Inferior parietal cortex (tissue), 1 donor: ENCODE data around the gene KRT17.
"Not testable (repeated sequence)": the region's sequence is repeated elsewhere in the genome, so short reads cannot be mapped to it uniquely, and the experiment has no call there.

Experiments used
- DNase-seq: peaks from one replicate; pipeline ENCODE4 v3.0.0-alpha.2; 2016; ENCODE audit errors: extremely low spot score

Gene KRT17

DNA sequence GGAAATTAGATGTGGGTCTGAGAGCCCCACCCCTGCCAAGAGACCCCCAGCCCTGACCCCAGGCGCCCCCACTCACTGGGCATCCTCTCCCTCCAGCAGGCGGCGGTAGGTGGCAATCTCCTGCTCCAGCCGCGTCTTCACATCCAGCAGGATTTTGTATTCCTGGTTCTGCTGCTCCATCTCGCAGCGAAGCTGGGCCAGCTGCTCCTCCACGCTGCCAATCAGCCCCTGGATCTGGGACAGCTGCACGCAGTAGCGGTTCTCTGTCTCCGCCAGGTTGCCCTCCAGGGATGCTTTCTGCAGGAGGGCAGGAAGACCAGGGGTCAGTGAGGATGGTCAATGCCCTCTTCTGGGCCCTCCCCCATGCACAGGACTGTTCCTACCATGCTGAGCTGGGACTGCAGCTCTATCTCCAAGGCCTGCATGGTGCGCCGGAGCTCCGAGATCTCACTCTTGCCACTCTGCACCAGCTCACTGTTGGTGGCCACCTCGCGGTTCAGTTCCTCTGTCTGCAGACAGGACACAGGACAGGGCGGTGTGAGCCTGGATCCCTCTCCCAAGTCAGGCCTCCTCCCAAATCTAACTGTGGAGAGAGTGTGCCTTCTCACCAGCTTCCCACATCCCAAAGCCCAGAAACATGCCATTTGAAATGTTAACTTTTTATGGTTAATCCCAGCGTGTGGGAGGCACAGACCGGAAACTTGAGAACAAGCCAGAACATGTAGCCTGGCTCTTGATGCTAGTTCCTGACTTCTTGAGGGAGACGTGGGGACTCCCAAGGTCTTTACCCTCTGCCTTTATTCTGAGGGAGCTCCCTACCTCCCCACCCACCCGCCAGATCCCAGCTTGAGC is 3.6 kb downstream of the KRT17 start:
- DNase-seq, result no peak

DNA sequence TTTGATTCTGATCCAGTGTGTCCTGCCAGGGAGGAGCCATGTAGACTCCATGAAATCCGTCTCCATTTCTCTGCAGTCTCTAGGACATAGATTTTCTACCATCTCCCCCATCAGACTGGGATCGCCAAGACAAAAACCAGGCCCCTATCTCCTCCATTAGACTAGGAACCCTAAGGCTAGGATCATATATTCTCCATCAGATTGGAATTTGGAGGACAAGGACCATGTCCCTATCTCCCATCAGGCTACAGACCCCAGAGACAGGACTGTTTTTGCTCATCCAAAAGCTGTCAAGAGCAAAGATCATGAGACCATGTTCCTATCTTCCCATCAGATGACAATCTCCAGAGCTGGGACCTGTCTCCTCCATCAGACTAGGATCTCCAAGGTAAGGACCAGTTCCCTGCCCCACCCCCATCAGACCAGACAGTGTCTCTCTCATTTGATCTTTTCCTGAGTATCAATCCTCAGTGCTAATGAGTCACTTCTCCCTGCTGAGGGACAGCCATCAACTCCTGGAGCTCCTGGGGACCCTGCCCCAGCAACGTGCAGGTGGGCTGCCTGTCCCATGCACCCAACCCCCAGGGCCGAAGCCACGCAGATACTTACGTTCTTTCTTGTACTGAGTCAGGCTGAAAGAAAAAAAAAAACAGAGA is 4.3 kb downstream of the KRT17 start:
- not testable (repeated sequence) for DNase-seq

DNA sequence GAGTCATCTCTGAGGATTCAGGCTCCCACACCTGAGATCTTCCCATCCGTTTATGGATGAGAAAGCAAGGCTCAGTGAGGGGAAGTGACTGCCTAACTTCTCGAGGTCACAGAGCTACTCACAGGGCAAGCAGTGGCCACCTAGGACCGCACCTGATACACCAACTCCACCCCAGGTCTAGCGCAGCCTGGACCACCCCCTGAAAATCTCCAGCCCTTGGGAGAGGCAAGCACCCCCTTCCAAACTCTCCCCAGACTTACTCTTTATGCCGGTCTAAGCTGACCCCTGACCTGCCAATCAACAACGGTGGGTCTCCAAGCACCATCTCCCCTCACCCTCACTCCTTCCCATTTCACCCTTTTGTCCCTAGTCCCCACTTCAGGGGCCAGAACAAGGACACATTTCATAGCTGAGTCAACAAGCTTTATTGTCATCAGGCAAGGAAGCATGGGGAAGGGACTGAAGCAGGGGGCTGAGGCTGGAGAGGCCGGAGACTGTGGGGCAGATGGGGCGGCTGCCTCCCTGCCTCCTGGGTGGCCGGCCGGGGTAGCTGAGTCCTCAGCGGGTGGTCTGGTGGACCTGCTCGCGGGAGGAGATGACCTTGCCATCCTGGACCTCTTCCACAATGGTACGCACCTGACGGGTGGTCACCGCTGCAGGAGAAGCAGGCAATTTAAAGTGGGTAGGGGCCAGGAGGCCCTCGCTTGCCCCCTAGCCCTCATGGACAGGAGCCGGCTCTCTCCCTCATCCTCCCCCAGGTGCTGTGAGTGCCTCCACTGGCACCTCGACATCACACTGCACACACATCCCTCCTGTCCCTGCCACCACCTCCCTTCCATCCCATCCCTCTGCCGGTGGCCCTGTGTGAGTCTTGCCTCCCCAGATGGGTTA is 5.1 kb downstream of the KRT17 start:
- DNase-seq, result no peak

DNA sequence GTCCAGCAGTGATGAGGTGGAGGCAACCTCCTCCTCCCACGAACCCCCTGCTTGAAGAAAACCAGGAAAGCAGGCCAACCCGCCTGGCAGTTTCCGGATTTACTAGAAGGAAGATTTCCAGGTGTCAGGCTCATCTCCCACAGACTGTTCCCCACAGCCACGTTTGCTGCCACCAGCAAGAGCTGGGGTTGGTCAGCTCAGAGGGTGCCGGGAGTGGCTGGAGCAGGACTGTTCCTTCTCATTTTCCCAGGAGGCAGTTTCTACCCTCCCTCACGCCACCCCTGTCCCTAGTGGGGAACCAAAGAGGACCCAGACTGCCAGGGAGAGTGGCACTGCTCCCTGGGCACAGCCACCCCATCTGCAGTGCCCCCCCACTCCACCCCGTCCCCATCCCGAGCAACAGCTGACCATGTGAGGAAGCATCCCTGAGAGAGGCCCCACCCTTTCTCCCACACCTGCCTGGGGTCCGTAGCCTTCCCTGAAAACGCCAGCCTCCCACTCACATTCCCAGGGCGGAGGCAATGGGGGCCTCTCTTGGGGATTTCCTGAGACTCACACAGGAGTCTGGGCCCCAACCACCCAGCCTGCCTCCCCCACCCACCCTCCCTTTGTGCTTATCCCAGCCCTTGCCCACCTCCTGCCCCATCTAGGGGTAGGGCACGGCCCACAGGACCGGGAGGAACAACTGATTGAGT is 5.9 kb downstream of the KRT17 start:
- no peak for DNase-seq

DNA sequence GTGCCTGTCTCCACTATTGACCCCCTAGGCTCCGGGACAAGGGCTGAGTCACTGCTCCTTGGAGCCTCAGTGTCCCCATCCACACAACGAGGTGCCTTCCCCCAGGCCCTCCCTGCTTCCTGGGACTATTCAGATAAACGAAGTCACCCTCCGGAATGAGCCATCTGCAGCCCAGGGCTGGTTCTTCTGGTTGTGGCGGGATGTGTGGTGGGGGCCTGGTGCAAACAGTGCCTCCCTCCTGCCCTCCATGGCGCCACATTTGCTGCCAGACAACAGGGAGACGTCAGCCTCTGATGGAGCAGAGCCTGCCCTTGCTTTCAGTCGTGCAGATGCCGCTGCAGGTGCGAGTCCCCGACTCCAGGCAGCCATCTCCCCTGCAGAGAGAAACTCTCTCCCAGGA is 6.7 kb downstream of the KRT17 start:
- no peak for DNase-seq

DNA sequence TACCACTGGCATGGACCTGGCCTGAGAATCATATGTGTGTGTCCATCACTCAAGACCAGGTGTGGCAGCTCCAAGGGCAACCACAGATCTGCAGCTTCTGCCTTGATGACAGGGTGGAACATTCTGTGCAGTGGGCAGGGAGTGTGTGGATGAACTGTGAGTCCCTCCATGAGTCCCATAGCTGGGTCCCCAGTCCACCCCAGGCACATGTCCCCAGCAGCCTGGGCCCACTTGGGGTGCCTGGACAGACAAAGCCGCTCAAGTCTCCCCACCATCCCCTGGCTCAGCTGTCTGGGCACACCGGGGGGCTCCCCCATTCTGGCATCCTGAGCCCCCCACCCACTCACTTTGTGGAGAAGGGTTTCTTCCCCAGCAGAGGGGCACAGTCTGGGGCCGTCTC is 7.2 kb downstream of the KRT17 start:
- DNase-seq, result no peak

DNA sequence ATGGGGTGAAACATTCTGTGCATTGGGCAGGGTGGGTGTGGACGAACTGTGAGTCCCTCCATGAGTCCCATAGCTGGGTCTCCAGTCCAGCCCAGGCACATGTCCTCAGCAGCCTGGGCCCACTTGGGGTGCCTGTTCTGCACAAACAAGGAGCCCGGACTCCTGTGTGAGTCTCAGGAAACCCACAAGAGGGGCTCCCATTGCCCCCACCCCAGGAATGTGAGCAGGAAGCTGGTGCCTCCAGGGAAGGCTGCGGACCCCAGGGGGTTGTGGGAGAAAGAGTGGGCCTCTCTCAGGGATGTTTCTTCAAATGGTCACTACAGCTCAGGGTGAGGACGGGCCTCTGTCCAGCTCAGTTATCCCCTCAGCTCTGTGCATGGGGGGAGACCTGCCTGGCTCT is 7.9 kb downstream of the KRT17 start:
- not testable (repeated sequence) for DNase-seq

DNA sequence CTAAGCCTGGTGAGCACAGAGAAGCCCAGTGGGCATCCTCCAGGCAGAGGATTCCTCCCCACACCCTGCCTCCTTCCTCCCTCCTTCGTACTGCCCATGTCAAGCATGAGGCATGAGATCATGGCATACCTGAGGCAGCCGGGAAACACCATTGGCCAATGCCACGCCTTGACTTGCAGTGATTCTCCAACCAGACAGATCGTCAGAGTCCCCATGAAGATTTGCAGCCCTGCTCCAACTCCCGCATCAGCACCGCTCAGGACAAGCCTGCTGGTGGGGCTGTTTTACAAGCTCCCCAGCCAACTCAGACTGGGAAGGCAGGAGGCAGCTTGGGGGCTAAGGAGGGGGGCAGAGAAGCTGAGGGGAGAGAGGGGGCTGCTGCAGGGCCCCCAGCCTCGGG is 8.9 kb downstream of the KRT17 start:
- DNase-seq, result no peak

DNA sequence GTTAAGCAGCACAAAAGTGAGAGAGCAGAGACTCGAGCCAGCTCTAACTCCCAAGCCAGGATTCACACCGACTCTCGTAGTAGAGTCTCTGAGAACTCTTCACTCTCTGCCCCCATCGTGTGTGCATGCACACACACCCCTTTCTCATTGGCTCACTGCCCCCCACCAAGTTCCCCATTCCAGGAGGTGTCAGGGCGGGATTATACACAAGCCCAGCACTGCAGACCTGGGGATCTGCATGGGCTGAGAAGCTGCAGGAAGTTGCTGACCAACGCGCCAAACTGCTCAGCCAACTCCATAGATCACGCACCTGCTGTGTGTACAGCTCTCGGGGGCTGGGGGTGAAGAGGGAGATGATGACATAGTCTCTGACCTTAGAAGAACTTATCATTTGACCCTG is 9.6 kb downstream of the KRT17 start:
- not testable (repeated sequence) for DNase-seq

DNA sequence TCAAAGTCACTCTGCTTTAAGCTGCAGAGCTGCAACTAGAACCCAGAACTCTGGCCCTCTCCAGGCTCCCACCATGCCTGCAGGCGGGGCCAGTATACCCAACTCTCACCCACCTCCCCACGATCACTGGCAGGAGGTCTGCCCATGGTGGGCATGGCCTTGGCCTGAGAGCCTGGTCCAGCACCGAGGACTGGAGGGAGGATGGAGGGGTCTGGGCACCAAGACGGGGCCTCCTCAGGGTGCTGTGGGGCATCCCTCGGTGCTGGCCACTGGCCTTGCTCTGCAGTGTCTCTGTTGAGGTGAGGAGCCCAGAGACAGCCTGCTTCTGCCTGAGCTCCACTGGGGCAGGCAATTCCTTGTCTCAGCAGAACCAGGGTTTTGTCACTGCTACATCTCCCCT is 10.3 kb downstream of the KRT17 start:
- DNase-seq, result no peak

DNA sequence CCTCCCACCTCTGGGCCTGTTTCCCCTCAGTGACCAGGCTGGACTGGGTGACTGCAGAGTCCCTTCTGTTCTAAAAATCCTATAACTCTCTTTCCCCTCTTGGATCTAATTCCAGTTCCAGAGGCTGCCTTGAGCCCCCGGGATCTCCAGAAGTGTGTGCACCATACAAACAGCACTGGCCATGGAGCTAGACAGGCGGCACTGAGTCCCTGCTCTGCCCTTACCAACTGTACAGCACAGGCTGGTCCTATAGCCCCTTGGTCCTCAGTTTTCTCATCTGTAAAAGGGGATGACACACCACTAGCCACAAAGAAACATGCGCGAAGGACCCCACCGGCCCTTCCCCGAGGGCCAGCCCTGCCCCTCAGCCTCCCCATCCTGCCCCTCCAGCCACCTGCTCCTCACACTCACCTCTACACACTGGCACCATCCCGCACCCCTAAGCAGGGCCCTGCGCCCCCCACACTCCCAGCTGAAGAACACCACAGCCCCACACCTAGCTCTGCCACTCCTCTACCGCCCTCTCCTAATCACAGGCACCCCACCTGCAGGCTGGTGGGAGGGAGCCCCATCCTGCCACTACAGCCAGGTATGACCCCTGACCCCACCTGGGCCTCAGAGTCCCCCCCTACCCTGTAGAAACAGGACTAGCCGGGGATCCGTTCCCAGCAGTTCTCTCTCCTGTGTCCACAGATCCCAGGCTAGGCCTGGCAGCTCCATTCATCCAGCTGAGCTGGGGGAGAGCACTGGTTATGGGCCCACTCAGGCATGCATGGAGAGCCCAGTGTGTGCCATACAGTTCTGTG is 10.9 kb downstream of the KRT17 start:
- no peak for DNase-seq

DNA sequence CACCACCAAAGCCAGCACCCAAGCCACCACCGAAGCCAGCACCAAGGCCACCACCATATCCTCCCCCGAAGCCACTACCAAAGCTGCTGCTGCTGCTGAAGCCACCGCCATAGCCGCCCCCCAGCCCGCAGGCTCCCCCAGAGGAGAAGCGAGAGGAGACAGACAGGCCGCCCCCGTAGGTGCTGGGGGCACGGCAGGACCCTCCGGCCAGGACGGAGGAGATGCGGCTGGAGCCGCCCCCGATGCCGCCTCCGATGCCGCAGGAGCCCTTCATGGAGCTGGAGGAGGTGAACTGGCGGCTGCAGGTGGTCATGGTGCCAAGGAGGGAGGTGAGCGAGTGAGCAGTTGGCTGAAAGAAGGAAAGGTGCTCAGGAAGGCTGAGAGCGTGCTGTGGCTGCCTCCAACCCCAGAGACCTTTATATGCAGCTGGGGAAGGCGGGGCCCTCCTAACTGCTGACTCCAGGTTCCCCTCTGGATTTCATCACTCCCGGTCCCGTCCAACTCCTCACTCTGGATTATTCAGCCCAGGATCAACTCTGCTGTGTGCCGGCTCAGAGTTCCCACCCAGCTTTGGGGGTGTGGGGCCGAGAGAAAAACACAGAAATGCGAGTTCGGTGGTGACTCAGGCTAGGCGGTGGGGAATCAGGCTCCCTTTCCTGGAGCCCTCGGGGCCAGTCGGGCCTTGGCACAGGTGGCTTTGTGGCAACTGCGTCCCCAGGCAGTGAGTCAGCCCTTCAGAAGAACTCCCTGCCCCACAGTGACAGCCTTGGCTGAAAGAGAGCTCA is 11.8 kb downstream of the KRT17 start, which contains the start of gene KRT16:
TSS of gene KRT16 (minus strand) at position 392 of the 785 bp plus-strand sequence. CDS start at position 313, 79 bp downstream.
- not testable (repeated sequence) for DNase-seq

DNA sequence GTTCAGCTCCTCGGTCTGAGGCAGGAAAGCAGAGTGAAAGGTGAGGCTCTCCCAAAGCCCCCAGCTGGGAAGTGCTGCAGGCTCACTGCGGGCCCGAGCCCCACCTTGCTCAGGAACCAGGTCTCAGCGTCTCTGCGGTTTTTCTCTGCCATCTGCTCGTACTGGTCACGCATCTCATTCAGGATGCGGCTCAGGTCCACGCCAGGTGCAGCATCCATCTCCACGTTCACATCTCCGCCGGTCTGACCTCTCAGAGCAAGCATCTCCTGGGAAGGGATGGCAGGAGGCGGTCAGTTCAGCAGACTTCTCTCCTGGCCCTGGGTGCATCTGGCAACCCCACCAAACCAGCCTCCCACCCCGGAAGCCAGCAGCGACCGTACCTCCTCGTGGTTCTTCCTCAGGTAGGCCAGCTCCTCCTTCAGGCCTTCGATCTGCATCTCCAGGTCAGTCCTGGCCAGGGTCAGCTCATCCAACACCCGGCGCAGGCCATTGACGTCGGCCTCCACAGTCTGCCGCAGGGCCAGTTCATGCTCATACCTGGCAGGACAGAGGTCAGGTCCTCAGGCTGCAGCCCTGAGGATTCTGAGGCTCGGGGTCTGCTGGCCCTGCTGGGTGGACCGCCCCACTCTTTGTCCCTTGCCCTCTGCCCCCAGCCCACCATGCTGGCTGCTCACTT is 13.3 kb downstream of the KRT17 start:
- DNase-seq, result no peak

DNA sequence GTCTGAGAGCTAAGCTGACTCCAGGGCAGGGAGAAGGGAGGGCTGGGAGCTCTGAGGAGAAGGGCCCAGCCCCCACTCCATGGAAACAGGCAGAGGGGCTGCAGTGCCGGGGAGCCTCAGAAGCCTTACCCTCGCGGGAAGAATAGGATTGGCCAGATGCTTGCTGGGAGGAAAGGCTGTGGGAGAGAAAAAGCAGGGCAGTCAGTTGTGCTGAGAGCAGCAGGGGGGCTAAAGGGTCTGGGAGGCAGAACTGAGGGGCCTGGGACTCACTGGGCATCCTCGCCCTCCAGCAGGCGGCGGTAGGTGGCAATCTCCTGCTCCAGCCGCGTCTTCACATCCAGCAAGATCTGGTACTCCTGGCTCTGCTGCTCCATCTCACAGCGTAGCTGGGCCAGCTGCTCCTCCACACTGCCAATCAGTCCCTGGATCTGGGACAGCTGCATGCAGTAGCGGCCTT is 14.3 kb downstream of the KRT17 start:
- not testable (repeated sequence) for DNase-seq

DNA sequence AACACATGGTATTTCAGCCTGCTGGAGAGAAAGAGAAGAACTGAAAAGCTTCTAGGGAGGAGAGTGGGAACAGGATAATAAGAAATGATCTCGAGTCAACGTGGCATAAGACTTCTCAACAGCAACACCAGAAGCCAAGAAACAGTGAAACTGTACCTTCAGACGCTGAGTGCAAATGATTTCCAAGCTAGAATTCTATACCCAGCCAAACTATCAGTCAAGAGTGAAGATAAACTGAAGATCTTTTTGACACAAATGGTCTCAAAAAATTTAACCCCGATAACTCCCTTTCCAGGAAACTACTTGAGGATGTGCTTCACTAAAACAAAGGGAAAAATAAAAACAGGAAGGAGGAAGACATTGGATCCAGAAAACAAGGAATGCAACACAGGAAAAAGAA is 17.4 kb downstream of the KRT17 start:
- not testable (repeated sequence) for DNase-seq

DNA sequence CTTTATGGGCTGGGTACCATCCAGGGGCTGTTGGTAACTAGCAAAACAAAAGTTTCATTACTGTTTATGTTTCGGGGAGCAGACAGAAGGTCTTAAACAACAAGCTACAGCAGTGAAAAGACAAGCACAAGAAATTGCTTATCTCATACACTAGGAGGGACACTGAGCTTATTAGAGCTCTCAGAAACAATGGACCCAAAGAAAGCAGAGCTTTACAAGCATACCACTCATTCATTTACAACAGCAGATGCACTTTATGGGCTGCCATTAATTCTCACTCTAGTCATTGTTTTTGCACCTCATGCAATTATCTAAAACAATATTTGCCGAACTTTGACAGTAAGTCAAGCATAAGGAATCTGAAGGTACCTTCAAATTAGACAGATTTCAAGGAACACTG is 21.9 kb downstream of the KRT17 start:
- DNase-seq, result no peak

DNA sequence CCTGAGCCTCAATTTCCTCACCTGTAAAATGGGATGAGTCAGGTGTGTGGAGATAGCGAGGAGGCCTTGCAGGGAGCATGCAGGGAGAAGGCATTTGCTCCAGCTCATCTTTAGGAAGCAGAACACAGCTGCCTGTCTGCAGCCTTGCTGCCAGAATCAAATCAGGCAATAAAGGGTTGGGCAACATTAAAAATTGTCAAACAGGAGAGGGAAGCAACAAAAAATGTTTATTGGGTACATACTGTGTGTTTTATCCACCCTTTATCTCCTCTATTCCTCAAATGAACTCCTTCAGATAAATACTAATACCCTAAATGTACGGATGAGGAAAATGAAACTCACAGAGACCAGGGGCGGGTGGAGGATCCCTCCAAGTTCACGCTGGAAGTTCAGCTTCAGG is 24.1 kb downstream of the KRT17 start:
- no peak for DNase-seq

DNA sequence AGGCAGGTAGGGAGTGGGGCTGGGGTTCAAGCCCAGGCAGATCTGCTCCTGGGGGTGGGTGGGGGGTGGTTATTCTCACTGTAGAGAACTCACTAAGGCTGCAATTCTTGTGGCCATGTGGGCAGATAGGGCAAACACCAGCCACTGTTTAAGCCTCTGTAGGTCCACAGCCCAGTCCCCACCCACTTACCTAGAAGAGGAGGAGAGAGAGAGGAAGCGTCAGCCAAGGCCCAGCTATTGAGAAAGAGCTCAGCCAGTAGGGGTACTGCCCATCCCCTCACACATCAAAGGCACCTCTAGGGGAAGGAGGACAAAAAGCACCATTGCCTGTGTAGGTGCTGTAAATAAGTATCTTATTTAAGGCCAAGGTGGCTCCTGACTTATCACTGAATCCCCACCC is 24.7 kb downstream of the KRT17 start:
- DNase-seq, result no peak

DNA sequence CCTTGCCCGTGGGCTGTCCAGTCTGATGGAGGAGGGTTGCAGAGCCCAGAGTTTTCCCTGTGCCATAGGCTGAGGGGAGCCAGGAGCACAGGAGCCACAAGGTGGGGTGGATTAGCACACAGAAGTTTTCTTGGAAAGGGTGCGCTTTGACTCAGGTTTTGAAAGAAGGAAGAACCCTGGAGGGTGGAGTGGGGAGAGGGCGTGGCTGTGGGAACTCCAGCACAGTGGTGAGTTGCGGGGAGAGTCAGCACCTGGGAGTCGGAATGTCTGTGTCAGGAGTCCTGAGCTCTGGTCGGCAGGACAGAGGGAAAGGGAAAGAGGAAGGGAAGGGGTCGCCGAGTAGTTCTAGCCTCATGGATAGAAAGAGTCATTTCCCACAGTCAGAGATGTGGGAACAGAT is 28.8 kb downstream of the KRT17 start:
- no peak for DNase-seq
